ENCODE data around the gene FGF21.
"Not testable (repeated sequence)": the region's sequence is repeated elsewhere in the genome, so short reads cannot be mapped to it uniquely, and the experiment has no call there.

FGF21 gene

GRCh38 chr19:48755084-48755641, at the start of gene FGF21:
Gene FGF21, plus strand, starts transcription at chr19:48755524. Its CDS starts 713 bp downstream, at chr19:48756237.
- no peak for FAIRE-seq

- FAIRE-seq = no peak
Measured at GRCh38 chr19:48708471-48708870, 46.9 kb upstream of the FGF21 start.

GRCh38 chr19:48711106-48711662, 44.1 kb upstream of the FGF21 start:
- FAIRE-seq = no peak

- FAIRE-seq = no peak
Measured at GRCh38 chr19:48713041-48713863, 42.1 kb upstream of the FGF21 start.

- FAIRE-seq = peak; percentile 99
Measured at GRCh38 chr19:48713864-48714755, 41.2 kb upstream of the FGF21 start.

GRCh38 chr19:48714759-48715675, 40.3 kb upstream of the FGF21 start:
- FAIRE-seq = no peak

GRCh38 chr19:48715681-48716171, 39.6 kb upstream of the FGF21 start:
- peak; percentile 69 for FAIRE-seq

- FAIRE-seq = peak; percentile 70
Measured at GRCh38 chr19:48716562-48717291, 38.6 kb upstream of the FGF21 start.

GRCh38 chr19:48718106-48718505, 37.2 kb upstream of the FGF21 start:
- FAIRE-seq = not testable (repeated sequence)

- no peak for FAIRE-seq
Measured at GRCh38 chr19:48718711-48719231, 36.6 kb upstream of the FGF21 start.

- no peak for FAIRE-seq
Measured at GRCh38 chr19:48719263-48720171, 35.8 kb upstream of the FGF21 start, which contains the start of gene MAMSTR. Gene MAMSTR, minus strand, starts transcription at chr19:48719725. Its CDS starts 694 bp downstream, at chr19:48719031.

GRCh38 chr19:48720251-48720612, 35.1 kb upstream of the FGF21 start:
- FAIRE-seq = no peak

GRCh38 chr19:48720613-48721296, 34.6 kb upstream of the FGF21 start:
- peak; percentile 99 for FAIRE-seq

- FAIRE-seq = no peak
Measured at GRCh38 chr19:48722196-48722708, 33.1 kb upstream of the FGF21 start.

GRCh38 chr19:48724796-48725753, 30.2 kb upstream of the FGF21 start:
- peak; percentile 94 for FAIRE-seq

GRCh38 chr19:48726556-48726955, 28.8 kb upstream of the FGF21 start:
- no peak for FAIRE-seq

GRCh38 chr19:48728911-48729664, 26.2 kb upstream of the FGF21 start:
- FAIRE-seq = no peak

All from G401.6 (cell line).